OCI-LY3 (cell line): ENCODE measurements around the gene KRIT1.

ENCODE experiments used
- H2AFZ ChIP-seq: fragments of 200-600, 300-600 bp; shearing (Covaris generic); 2 replicates; pipeline ENCODE4 v1.6.0; 2014; ENCODE audit warnings: antibody characterized with exemption, low read depth, low read length
- H3K27ac ChIP-seq: fragments of 200-600, 300-600 bp; sonication (generic); 2 replicates; pipeline ENCODE4 v1.5.1; 2014; ENCODE audit warnings: mild to moderate bottlenecking, low read length, moderate library complexity, mixed read lengths
- H3K27me3 ChIP-seq: fragments of 200-600, 300-600 bp; sonication (generic); 2 replicates; pipeline ENCODE4 v1.6.1; 2014; ENCODE audit warnings: low read depth, low read length, mixed read lengths
- H3K36me3 ChIP-seq: fragments of 200-600, 300-600 bp; sonication (generic); replicated peaks from 2 replicates; pipeline ENCODE3; 2014; ENCODE audit warnings: low read depth, low read length, mixed read lengths
- H3K4me1 ChIP-seq: fragments of 300-600, 200-600 bp; sonication (generic); 2 replicates; pipeline ENCODE4 v1.6.1; 2014; ENCODE audit warnings: low read length, mixed read lengths
- H3K4me2 ChIP-seq: fragments of 200-600, 300-600 bp; sonication (generic); 2 replicates; pipeline ENCODE4 v1.6.1; 2014; ENCODE audit warnings: low read length, mixed read lengths
- H3K4me3 ChIP-seq: fragments of 300-600, 200-600 bp; sonication (generic); 2 replicates; pipeline ENCODE4 v1.5.1; 2014; ENCODE audit warnings: antibody characterized with exemption, mild to moderate bottlenecking, low read length, moderate library complexity
- H3K79me2 ChIP-seq: fragments of 300-600, 200-600 bp; shearing (Covaris generic); 2 replicates; pipeline ENCODE4 v1.6.1; 2014; ENCODE audit warnings: mild to moderate bottlenecking, low read length, mixed read lengths
- H3K9ac ChIP-seq: fragments of 300-600, 200-600 bp; shearing (Covaris generic); 2 replicates; pipeline ENCODE4 v1.6.0; 2014; ENCODE audit warnings: mild to moderate bottlenecking, low read length, moderate library complexity
- H3K9me3 ChIP-seq: fragments of 200-600, 300-600 bp; shearing (Covaris generic); 2 replicates; pipeline ENCODE4 v1.6.1; 2014; ENCODE audit warnings: low read length, mixed read lengths; ENCODE audit not compliant: insufficient read depth
- H4K20me1 ChIP-seq: fragments of 200-600, 300-600 bp; sonication (generic); 2 replicates; pipeline ENCODE4 v1.6.1; 2016; ENCODE audit warnings: low read length, mixed read lengths; ENCODE audit not compliant: insufficient read depth
- CTCF ChIP-seq: fragments of 200-600, 300-600 bp; sonication (generic); IDR thresholded peaks from 2 replicates; pipeline ENCODE4 v1.5.1; 2014; ENCODE audit warnings: antibody characterized with exemption, low read length, low read depth
- EZH2phosphoT487 ChIP-seq: fragments of 200-600 bp; shearing (Covaris generic); IDR thresholded peaks from 2 replicates; pipeline ENCODE4 v1.6.1; 2018; ENCODE audit warnings: antibody characterized with exemption, mixed run types, low read depth

The KRIT1 gene

GRCh38 chr7:92228742-92229141 lies 17.0 kb downstream of the KRIT1 start:
- no peaks in the 10 kb centered on the region for H3K9me3 ChIP-seq
- no peaks in the 10 kb centered on the region for H3K4me1 ChIP-seq
- no peak for TF ChIP-seq EZH2phosphoT487
- TF ChIP-seq CTCF = no peak
- H3K27me3 ChIP-seq = no peaks in the 10 kb centered on the region
- H2AFZ ChIP-seq = no peak overlapping the region
- H3K4me3 ChIP-seq = no peak overlapping the region
- no peak overlapping the region for H3K27ac ChIP-seq
- no peak overlapping the region for H3K9ac ChIP-seq
- no peaks in the 10 kb centered on the region for H4K20me1 ChIP-seq
- H3K4me2 ChIP-seq = no peak overlapping the region
- H3K36me3 ChIP-seq = peaks cover 37% of the 10 kb centered on the region
- no peaks in the 10 kb centered on the region for H3K79me2 ChIP-seq

GRCh38 chr7:92228100-92228499 lies 17.6 kb downstream of the KRIT1 start:
- H3K36me3 ChIP-seq = peaks cover 34% of the 10 kb centered on the region
- H3K27me3 ChIP-seq = no peaks in the 10 kb centered on the region
- TF ChIP-seq EZH2phosphoT487 (no peak), CTCF (no peak)
- H3K9ac ChIP-seq = no peak overlapping the region
- H2AFZ ChIP-seq = no peak overlapping the region
- no peak overlapping the region for H3K27ac ChIP-seq
- H3K79me2 ChIP-seq = no peaks in the 10 kb centered on the region
- no peak overlapping the region for H3K4me2 ChIP-seq
- H3K4me3 ChIP-seq = no peak overlapping the region
- no peaks in the 10 kb centered on the region for H3K4me1 ChIP-seq
- no peaks in the 10 kb centered on the region for H4K20me1 ChIP-seq
- H3K9me3 ChIP-seq = no peaks in the 10 kb centered on the region

- H3K9ac ChIP-seq = no peak overlapping the region
- H3K4me3 ChIP-seq = no peak overlapping the region
- H3K4me1 ChIP-seq = no peaks in the 10 kb centered on the region
- no peak overlapping the region for H3K27ac ChIP-seq
- TF ChIP-seq CTCF = no peak
- peaks cover 34% of the 10 kb centered on the region for H3K36me3 ChIP-seq
- H3K4me2 ChIP-seq = no peak overlapping the region
- H4K20me1 ChIP-seq = no peaks in the 10 kb centered on the region
- no peaks in the 10 kb centered on the region for H3K79me2 ChIP-seq
- no peaks in the 10 kb centered on the region for H3K27me3 ChIP-seq
- H3K9me3 ChIP-seq = no peaks in the 10 kb centered on the region
- no peak overlapping the region for H2AFZ ChIP-seq
These were observed 18.7 kb downstream of the KRIT1 start for GRCh38 chr7:92226981-92227380.

- H3K36me3 ChIP-seq = peaks cover 29% of the 10 kb centered on the region
- TF ChIP-seq CTCF (no peak), EZH2phosphoT487 (no peak)
- H3K27me3 ChIP-seq = no peaks in the 10 kb centered on the region
- no peak overlapping the region for H2AFZ ChIP-seq
- no peaks in the 10 kb centered on the region for H3K9me3 ChIP-seq
- no peak overlapping the region for H3K4me3 ChIP-seq
- no peaks in the 10 kb centered on the region for H4K20me1 ChIP-seq
- H3K79me2 ChIP-seq = no peaks in the 10 kb centered on the region
- H3K4me2 ChIP-seq = no peak overlapping the region
- no peak overlapping the region for H3K9ac ChIP-seq
- no peaks in the 10 kb centered on the region for H3K4me1 ChIP-seq
- no peak overlapping the region for H3K27ac ChIP-seq
These were observed 23.9 kb downstream of the KRIT1 start for GRCh38 chr7:92221766-92222165.
